Stimulated activated CD8-positive, alpha-beta memory T cell treated with anti-CD3 and anti-CD28 coated beads, Interleukin-15, amount 100 ng/mL, for 48 hours (primary cell): ENCODE results near the gene FBXO38.

Experiments
- DNase-seq, 2 donors: peaks; one replicate each; pipeline ENCODE4 v3.0.0-alpha.2; 2020; ENCODE audit warnings: low read depth in 2 of 2

Gene FBXO38

DNA sequence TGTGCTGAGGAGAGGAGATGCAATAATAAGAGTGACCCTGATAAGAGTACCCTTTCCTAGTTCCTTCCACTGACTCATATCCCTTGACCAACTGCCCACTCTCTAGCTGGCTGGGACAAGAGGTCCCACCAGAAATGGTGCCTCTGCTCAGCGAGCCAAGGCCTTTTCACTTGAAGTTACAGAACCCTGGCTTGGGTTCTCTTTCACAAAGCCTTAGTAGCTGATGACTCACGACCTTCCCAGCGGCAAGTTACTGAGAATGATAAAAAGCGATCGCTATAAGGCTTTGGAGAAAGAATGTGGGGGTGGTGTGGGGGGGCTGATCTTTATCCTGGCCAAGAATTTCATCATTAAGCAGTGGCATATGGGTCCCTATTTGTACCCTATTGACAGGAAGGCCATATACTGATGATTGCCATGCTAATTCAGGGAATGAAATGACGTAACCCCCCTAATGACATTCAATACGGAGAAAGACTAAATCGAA lies 90.3 kb downstream of the FBXO38 start:
- no peak for DNase-seq

DNA sequence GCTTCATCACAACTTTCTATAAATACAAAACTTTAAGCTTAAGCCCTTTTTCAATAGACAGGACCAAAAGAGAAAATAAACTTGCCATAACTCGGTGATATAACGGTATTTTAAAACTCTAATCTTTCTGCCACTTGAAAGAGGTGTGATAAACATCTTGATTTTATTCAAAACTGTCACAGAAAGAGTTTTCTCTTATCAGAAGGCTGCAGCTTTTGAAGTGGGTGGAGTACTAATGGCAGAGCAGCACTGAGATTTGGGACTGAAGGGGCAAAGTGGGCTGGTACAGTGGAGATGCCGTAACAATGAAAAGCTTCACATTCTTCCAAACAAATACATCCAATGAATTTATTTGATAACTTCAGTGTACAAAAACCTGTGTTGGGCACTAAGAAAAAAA lies 92.5 kb downstream of the FBXO38 start:
- DNase-seq, result no peak

DNA sequence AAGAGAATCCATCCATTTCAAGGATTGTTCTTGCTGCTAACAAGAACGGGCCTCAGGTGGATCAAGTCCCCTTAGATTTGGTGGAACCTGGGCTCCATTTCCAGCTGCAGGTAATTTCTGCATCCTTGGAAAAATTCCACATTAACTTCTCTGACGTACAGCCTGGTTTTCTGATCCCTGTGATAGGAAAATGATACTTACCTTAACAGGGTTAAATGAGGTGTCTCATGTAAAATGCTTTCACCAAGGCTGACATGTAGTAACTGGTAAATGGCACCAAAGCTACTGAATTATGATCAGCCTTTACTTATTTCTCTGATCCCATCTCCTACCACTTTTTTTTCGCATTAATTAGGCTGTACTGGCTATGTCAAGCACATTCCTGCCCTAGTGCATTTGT lies 93.7 kb downstream of the FBXO38 start:
- no peak for DNase-seq

DNA sequence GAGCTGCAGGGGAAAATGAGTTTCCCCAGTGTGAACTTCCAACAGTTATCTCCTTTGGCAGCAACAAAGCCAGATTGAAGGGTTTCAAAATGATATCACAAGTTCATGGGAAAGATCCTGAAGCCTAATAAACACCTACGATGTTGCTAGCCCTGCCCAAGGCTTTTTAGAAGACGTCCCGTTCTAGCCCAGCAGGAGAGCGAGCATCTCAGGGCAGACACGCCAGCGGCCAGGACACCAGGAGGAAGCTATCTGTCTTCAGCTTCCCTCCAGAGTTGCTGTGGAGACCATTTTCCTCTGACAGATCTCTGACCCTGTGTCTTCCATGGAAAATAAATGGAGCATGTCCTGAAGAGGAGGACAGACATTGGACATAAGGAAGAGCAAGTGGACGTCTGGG lies 98.4 kb downstream of the FBXO38 start:
- no peak for DNase-seq

DNA sequence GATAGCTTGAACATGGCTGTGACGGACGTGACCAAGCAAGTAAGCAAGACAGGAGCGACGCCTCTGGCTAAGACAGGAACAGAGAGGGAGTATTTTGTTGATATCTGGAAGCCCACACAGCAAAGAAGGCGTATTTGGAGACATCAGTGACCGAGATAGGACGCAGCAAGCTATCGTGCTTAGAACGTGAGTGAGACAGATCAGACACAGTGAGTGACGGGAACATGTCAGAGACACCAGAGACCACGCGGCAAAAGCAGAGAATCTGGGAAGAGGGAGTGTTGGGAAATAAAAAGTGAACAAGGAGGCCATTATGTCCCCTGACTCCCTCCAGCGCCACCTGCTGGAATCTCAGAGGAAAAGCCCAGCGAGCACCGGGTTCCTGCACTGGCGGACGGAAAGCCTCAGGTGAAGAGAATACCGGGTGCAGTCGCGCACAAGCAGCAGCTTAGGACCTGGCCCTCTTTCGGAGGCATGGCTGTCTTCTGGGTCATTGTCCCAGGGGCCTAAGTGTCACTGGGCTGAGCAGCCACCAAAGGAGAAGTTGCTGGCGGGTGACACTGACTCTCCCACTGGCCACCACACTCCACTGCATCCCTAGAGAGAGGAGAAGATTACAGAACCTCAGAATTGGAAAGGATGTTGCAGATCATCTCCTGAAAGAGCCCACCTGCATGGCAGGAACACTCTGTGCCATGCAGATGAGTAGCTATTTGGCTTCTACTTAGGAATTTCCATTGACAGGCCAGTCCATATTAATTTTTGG lies 99.1 kb downstream of the FBXO38 start:
- peak; percentile 25 to 27 for DNase-seq

DNA sequence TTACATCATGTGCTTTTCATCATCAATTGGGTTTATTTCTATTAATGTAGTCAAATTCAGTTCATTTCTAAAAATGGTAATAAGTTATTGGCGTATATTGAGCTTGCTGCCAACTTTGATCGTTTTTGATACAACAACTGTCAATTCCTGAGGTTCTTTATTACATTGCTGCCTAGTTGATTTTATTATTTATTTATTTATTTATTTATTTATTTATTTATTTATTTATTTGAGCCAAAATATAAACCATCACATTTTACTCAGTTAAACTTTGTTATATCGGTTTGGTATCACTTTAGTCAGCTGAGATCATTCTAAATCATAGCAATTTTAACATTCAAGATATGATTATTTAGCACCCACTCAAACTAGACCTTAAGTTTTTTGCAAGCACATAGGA lies 100.0 kb downstream of the FBXO38 start:
- no peak for DNase-seq

DNA sequence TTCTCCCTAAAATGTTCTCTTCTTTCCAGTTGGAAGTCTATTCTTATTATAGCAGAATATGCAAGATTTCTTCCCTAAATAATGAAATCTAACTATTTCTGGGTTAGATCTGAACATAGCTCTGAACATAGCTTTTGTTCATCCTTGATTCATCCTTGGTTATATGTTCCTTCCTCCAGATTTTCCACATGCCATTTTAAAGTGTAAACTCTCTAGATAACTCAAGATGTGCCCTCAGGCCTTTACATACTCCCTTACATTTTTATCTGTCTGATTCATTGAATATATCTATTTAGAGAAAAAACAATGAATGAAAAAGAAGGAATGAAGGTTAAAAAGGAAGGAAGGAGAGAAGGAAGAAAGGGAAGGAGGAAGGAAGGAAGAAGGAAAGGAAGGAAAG lies 100.9 kb downstream of the FBXO38 start:
- no peak for DNase-seq

DNA sequence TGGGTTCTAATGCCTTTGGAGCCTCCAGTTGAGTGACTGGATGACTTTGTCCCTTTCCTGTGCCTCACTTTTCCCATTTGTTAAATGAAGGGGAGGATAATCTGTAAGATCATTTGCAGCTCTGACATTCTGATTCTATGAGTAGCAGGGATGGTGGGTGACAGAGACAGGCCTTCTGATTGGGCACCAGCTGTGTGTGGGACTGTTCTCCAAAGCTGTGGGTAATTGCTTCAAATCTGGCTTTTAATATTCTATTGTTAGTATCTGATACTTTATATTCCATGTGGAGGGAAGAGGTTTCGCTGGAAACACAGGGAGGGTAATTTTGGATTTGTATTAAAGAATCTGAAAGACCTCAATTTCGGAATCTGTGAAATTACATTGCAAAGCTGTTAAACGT lies 102.7 kb downstream of the FBXO38 start:
- DNase-seq, result no peak

DNA sequence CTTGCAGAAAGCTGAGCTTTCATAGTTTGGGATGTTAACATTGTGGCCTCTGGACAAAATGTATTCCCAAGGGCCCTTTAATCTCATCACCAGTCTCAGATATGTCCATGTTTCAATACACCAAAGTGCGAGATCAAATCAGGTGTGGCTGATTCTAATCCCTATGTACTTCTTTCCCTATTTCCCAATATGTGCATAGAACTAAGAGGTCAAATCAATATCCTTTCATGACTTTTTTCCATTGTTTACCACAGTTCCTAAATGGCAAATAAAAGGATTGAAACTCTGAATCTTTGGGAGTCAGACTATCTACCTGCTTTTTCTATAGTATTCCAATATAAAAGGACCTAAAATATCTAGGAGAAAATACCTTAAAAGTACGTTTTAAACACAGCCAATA lies 105.0 kb downstream of the FBXO38 start:
- no peak for DNase-seq

DNA sequence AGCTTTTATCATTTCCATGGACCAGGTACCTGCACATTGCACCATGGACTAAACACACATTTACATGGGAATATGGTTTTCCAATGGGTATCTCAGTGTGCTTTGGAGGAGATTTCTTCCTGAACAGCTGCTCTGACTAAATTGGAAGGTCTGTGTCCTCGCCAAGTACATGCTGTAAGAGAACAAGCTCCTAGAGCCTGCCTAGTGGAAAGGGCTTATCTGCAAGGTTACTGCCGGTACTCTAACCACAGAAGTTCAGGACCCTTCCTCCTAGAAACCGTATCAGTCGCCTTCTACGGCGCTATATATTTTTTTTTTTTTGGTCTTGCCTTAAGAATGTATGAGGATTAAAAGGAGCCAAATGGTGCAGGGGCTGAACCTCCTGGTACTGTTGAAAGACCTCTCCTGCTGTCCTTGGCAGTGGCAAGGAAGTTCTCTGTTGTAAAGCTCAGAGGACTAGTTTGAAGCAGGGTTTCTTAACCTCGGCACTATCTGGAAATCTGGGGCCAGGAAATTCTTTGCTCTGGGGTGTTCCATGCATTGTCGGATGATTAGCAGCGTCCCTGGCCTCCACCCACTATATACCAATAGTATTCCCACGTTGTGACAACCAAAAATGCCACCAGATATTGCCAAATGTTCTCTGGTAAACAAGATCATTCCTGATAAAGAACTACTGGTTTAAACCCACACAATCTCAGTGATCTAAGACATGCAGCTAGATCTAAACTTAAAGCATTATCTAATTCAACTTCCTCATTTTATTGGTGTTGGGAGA lies 107.4 kb downstream of the FBXO38 start:
- DNase-seq, result no peak

DNA sequence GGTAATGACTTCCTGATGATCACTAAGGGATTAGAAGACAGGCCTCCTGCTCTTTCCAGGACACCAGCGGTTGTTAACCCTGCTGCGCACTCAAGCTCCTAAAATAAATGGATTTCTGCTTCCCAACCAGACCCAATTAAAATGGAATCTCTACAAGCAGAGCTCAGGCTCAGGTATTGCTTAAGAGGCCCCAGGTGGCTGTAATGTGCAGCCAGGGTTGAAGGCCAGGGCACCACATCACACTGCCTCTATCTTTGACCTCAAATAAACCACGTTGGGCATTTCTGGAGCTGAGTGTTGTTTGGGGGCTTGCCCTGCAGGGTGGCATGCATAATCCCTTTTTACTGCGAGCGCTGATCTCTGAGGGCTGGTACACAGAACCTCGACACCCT lies 108.0 kb downstream of the FBXO38 start:
- DNase-seq, result no peak

DNA sequence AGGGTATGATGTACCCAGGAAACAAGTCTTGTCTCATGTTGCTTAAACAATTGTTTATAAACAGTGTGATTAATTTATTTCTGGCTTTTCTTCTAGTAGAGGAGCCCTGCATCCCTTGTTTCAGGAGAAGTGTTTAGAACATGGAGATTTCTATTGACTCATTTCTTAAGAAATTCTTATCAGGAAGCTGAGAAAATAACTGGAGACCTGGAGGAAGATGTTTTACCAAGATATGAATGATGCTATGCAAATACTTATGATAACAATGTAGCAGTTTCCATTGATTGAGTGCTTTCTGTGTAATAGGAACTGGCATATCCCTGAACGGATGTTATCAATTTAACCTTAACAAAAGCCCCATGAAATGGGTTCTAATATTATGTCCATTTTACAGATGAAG lies 108.6 kb downstream of the FBXO38 start:
- no peak for DNase-seq
